Measurements from ENCODE around the gene PSMB3.

DNA sequence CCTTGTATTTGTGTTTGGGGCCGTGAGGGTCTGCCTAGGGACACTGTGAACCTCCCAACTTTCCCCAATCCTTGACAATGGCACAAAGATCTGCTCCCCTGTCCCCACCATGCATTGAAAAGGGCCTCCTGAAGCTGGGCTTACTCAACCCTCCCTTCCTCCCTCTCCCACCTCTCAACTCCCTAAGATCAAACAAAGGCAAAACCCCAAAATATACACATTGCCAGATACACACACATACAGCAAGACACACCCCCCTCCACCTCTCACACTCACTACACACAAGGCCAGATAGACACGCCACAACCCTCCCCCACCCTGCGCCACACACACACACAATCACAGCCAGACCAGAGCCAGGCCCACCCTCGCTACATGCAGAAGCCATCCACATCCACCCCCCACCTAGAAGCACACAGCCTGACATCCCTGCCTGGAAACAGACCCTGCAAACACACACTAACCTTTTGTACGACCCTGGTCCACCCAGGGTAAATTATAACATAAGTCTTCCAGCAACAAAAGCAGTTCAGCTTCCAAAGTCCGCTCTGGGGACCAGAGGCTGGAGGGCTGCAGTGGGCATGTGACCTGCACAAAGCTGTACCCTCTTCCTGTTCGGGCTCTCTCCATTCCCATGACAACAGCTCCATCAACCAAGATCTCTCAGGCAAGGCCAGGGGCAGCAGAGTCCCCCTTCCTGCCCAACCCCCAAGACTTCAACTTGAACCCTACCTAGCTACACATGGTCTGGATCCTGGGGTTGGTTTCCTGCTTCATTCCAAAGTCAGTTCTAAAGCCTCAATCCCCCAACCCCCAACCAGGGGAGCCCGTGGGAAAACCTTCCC lies 6.3 kb upstream of the PSMB3 start:
- TF ChIP-seq, protein P1, sequence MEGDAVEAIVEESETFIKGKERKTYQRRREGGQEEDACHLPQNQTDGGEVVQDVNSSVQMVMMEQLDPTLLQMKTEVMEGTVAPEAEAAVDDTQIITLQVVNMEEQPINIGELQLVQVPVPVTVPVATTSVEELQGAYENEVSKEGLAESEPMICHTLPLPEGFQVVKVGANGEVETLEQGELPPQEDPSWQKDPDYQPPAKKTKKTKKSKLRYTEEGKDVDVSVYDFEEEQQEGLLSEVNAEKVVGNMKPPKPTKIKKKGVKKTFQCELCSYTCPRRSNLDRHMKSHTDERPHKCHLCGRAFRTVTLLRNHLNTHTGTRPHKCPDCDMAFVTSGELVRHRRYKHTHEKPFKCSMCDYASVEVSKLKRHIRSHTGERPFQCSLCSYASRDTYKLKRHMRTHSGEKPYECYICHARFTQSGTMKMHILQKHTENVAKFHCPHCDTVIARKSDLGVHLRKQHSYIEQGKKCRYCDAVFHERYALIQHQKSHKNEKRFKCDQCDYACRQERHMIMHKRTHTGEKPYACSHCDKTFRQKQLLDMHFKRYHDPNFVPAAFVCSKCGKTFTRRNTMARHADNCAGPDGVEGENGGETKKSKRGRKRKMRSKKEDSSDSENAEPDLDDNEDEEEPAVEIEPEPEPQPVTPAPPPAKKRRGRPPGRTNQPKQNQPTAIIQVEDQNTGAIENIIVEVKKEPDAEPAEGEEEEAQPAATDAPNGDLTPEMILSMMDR (conservative IDR thresholded peaks at IDR 0.05 in 1 of 2, IDR thresholded peaks at IDR 0.05 in 1 of 2; ENCODE audit: extremely low read depth in 1 of 2, insufficient read depth in 1 of 2, low read depth in 1 of 2, low read length in 2 of 2): no peak
- TF ChIP-seq EZH2 (IDR thresholded peaks at IDR 0.05; ENCODE audit: borderline replicate concordance, low read length): no peak
